GM12873 (cell line): ENCODE data around the gene KERA.

Experiments used
- CTCF ChIP-seq: IDR thresholded peaks from 2 replicates; pipeline ENCODE4 v1.5.1; 2012; ENCODE audit warnings: low read depth, mild to moderate bottlenecking, moderate library complexity, low read length, control low read depth; ENCODE audit not compliant: insufficient read depth; ENCODE audit errors: missing control alignments

The KERA gene

GRCh38 chr12:91057368-91058165 lies at the start of gene KERA:
TSS of gene KERA (minus strand) at chr12:91058024. CDS start at chr12:91056281, 1,743 bp downstream.
- no peak for TF ChIP-seq CTCF

GRCh38 chr12:91106283-91106682 lies 48.5 kb upstream of the KERA start:
- no peak for TF ChIP-seq CTCF

GRCh38 chr12:91105807-91106206 lies 48.0 kb upstream of the KERA start:
- TF ChIP-seq CTCF: no peak

- TF ChIP-seq CTCF: no peak
Measured at GRCh38 chr12:91104812-91105466, 47.1 kb upstream of the KERA start.

- no peak for TF ChIP-seq CTCF
Measured at GRCh38 chr12:91103624-91104023, 45.8 kb upstream of the KERA start.

GRCh38 chr12:91103101-91103500 lies 45.3 kb upstream of the KERA start:
- TF ChIP-seq CTCF: no peak

- no peak for TF ChIP-seq CTCF
Measured at GRCh38 chr12:91100906-91101305, 43.1 kb upstream of the KERA start.
